ENCODE results near the gene SLC15A3.

GRCh38 chr11:60924110-60924905 lies 27.7 kb downstream of the SLC15A3 start, which contains the start of gene TMEM132A:
- TF ChIP-seq CTCF (conservative IDR thresholded peaks at IDR 0.05 in 1 of 2, IDR thresholded peaks at IDR 0.05 in 1 of 2; ENCODE audit: low read depth in 1 of 2, low read length in 2 of 2), result no peak
- TF ChIP-seq EZH2 (IDR thresholded peaks at IDR 0.05; ENCODE audit: low read length, missing control alignments), result no peak
